AG09309 (cell line): ENCODE data around the gene ZNF619.

Experiments used
- DNase-seq: peaks from one replicate; pipeline ENCODE4 v3.0.0-alpha.2; 2010; ENCODE audit warnings: low read depth
- H3K4me3 ChIP-seq: 2 replicates; pipeline ENCODE4 v1.5.1; 2011; ENCODE audit warnings: mild to moderate bottlenecking, low read depth, low read length, moderate library complexity; ENCODE audit not compliant: control insufficient read depth
- TF ChIP-seq, protein P1 (sequence below): IDR thresholded peaks from 2 replicates; pipeline ENCODE4 v1.5.1; 2011; ENCODE audit warnings: mild to moderate bottlenecking, low read depth, low read length, inconsistent platforms; ENCODE audit not compliant: insufficient read depth, control insufficient read depth; ENCODE audit errors: missing control alignments

ZNF619 gene

DNA sequence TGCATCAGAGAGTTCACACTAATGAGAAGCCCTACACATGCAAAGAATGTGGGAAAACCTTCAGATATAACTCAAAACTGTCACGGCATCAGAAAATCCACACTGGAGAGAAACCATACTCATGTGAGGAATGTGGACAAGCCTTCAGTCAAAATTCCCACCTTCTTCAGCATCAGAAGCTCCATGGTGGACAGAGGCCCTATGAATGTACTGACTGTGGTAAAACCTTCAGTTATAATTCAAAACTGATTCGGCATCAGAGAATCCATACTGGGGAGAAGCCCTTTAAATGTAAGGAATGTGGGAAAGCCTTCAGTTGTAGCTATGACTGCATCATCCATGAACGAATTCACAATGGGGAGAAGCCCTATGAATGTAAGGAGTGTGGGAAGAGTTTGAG is 10.2 kb downstream of the ZNF619 start:
- no peak overlapping the region for H3K4me3 ChIP-seq
- TF ChIP-seq, protein P1, sequence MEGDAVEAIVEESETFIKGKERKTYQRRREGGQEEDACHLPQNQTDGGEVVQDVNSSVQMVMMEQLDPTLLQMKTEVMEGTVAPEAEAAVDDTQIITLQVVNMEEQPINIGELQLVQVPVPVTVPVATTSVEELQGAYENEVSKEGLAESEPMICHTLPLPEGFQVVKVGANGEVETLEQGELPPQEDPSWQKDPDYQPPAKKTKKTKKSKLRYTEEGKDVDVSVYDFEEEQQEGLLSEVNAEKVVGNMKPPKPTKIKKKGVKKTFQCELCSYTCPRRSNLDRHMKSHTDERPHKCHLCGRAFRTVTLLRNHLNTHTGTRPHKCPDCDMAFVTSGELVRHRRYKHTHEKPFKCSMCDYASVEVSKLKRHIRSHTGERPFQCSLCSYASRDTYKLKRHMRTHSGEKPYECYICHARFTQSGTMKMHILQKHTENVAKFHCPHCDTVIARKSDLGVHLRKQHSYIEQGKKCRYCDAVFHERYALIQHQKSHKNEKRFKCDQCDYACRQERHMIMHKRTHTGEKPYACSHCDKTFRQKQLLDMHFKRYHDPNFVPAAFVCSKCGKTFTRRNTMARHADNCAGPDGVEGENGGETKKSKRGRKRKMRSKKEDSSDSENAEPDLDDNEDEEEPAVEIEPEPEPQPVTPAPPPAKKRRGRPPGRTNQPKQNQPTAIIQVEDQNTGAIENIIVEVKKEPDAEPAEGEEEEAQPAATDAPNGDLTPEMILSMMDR: no peak
- DNase-seq: no peak

DNA sequence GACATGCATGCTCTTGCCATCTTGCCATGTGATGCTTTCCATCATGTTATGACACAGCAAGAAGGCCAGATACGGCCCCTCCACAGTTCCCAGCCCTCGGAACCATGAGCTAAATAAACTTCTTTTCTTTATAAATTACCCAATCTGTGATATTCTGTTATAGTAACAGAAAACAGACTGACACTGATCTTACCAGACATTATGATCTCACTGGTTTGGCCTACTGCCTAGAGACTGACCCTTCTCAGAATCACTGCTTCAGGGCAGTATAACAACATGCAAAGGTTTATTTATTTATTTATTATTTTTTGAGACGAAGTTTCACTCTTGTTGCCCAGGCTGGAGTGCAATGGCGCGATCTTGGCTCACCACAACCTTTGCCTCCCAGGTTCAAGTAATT is 14.0 kb downstream of the ZNF619 start:
- H3K4me3 ChIP-seq: no peak overlapping the region
- no peak for DNase-seq
- TF ChIP-seq, protein P1: no peak

- no peak for DNase-seq
- no peak overlapping the region for H3K4me3 ChIP-seq
- TF ChIP-seq, protein P1: no peak
Measured at GRCh38 chr3:40494698-40495097, 17.8 kb downstream of the ZNF619 start.

DNA sequence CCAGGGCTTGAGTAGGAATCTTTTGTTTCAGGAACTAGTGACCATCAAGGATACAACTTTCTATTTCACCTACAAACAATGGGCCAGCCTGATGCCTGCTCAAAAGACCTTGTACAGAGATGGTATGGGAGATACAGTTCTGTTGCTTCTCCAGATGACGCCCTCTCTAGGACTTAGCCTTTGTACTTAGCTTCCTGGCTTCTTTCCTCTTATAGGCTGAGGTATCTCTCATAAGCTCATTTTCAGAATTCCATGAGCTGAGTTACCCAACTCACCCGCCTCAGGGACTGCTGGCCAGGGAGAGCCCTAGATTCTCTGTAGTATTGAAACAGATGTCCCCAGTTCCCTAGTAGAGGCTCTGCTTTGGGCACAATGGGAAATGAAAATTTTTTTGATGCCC is 20.4 kb downstream of the ZNF619 start:
- no peak for DNase-seq
- TF ChIP-seq, protein P1: no peak
- no peak overlapping the region for H3K4me3 ChIP-seq

DNA sequence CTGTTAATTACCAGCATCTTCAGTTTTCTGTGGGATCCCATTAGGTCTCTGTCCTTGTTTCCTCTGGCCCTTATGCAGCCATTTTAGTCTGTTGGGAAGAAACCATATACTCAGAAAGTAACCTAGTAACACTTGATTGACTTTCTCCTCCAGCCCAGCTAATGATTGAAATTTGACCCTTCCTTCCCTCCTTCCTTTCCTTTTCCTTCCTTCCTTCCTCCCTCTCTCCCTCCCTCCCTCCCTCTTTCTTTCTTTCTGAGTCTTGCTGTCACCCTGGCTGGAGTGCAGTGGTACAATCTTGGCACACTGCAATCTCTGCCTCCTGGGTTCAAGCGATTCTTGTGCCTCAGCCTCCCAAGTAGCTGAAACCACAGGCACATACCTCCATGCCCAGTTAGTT is 23.0 kb downstream of the ZNF619 start:
- DNase-seq: no peak
- no peak overlapping the region for H3K4me3 ChIP-seq
- TF ChIP-seq, protein P1: no peak

DNA sequence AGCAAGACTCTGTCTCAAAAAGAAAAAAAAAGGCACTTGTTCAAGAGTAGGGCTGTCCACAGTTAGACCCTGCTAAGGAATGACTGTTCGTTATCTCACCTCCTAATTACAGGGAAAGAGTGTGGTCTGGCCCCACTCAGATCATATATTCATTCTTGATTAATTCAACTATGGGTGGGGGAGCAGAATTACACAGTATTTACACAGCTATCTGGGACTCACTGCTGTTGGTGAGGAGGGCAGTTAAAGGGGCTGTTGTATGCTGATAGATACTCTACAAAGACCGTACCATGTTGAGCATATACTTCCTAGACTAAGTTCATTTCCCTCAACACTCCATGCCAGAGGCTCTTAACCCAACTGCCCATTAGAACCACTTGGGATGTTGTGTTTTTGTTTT is 25.1 kb downstream of the ZNF619 start:
- no peak for DNase-seq
- no peak overlapping the region for H3K4me3 ChIP-seq
- TF ChIP-seq, protein P1: no peak
